HG03139 (cell line): ENCODE results near the gene CPXM2.

Experiments used
- ATAC-seq: cut with Tn5 transposase; IDR thresholded peaks from one replicate; pipeline ENCODE4 v1.9.1; 2021; ENCODE audit not compliant: unreplicated experiment

CPXM2 gene

GRCh38 chr10:123852411-123852951, 39.1 kb downstream of the CPXM2 start:
- ATAC-seq = no peak

GRCh38 chr10:123848564-123849457, 42.8 kb downstream of the CPXM2 start:
- ATAC-seq = no peak

GRCh38 chr10:123847686-123848432, 43.7 kb downstream of the CPXM2 start:
- no peak for ATAC-seq

- ATAC-seq = no peak
Observed at GRCh38 chr10:123843835-123844234, 47.8 kb downstream of the CPXM2 start.

GRCh38 chr10:123842692-123843385, 48.8 kb downstream of the CPXM2 start:
- no peak for ATAC-seq

- no peak for ATAC-seq
Observed at GRCh38 chr10:123841560-123841959, 50.0 kb downstream of the CPXM2 start.

GRCh38 chr10:123841115-123841514, 50.5 kb downstream of the CPXM2 start:
- no peak for ATAC-seq

GRCh38 chr10:123840714-123841113, 50.9 kb downstream of the CPXM2 start:
- no peak for ATAC-seq

GRCh38 chr10:123838596-123839310, 52.9 kb downstream of the CPXM2 start:
- ATAC-seq = no peak

- ATAC-seq = no peak
Observed at GRCh38 chr10:123837756-123838155, 53.9 kb downstream of the CPXM2 start.

- no peak for ATAC-seq
Observed at GRCh38 chr10:123836418-123837145, 55.0 kb downstream of the CPXM2 start.

GRCh38 chr10:123835575-123835974, 56.0 kb downstream of the CPXM2 start:
- ATAC-seq = peak; percentile 98

GRCh38 chr10:123833170-123833850, 58.3 kb downstream of the CPXM2 start:
- no peak for ATAC-seq

GRCh38 chr10:123831259-123831658, 60.3 kb downstream of the CPXM2 start:
- ATAC-seq = no peak

GRCh38 chr10:123821136-123821535, 70.5 kb downstream of the CPXM2 start:
- ATAC-seq = no peak

- no peak for ATAC-seq
Observed at GRCh38 chr10:123809632-123810031, 82.0 kb downstream of the CPXM2 start.

- no peak for ATAC-seq
Observed at GRCh38 chr10:123808906-123809305, 82.7 kb downstream of the CPXM2 start.

GRCh38 chr10:123808286-123808685, 83.3 kb downstream of the CPXM2 start:
- no peak for ATAC-seq

- ATAC-seq = no peak
Observed at GRCh38 chr10:123807444-123808035, 84.1 kb downstream of the CPXM2 start.
